UCSD-AML1 (cell line): ENCODE data around the gene THBS3.
A peak's percentile ranks its signal among the peaks of the same experiment; 100 is the strongest.
"Not testable (repeated sequence)": the region's sequence is repeated elsewhere in the genome, so short reads cannot be mapped to it uniquely, and the experiment has no call there.

Experiments
- DNase-seq: peaks from one replicate; lab custom pipeline; 2025; ENCODE audit not compliant: unreplicated experiment; lab: John Stamatoyannopoulos, UW

Gene THBS3

DNA sequence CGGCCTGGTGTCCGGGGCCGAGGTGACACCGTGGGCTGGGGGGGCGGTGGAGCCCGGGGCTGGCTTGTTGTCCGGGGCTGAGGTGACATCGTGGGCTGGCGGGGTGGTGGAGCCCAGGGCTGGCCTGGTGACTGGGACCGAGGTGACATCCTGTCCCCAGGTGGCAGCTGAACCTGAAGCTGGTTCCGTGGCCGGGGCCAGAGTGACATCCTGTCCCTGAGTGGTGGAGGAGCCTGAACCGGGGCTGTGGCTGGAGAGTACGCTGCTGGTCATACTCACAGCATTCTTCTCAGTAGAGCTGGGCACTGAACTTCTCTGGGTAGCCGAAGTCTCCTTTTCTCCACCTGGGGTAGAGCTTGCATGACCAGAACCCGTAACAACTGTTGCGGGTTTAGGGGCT is 15.8 kb downstream of the THBS3 start:
- no peak for DNase-seq

DNA sequence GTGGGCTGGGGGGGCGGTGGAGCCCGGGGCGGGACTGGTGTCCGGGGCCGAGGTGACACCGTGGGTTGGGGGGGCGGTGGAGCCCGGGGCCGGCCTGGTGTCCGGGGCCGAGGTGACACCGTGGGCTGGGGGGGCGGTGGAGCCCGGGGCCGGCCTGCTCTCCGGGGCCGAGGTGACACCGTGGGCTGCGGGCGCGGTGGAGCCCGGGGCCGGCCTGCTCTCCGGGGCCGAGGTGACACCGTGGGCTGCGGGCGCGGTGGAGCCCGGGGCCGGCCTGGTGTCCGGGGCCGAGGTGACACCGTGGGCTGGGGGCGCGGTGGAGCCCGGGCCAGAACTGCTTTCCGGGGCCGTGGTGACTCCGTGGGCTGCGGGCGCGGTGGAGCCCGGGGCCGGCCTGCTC is 17.8 kb downstream of the THBS3 start:
- not testable (repeated sequence) for DNase-seq

DNA sequence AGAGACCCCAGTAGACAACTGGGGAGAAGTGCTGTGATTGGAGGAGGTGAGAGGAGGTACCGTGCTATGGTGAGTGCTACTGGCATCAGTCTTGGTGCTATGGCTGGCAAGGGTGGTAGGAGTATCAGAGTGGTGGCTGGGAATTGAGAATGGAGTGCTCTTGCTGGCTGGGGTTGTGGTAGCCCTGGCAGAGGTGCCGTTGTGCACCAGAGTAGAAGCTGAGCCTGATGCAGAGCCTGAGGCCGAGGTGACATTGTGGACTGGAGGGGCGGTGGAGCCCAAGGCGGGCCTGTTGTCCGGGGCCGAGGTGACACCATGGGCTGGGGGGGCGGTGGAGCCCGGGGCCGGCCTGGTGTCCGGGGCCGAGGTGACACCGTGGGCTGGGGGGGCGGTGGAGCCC is 19.4 kb downstream of the THBS3 start:
- no peak for DNase-seq

DNA sequence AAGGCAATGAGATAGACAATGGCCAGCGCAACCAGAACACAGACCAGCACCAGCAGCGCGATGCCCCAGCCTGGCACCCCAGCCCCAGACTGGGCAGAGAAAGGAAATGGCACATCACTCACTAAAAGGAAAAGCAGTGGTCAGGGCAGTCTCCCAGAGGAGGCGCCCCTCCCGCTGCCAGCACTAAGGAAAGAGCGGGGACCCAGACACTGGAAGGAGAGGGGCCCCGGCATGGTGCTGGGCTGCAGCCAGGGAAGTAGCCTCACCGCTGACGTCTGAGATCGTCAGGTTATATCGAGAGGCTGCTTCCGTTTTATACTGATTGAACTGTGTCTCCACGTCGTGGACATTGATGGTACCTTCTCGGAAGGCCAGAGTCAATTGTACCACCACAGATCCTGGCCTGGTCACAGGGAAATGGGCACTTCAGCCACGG is 20.2 kb downstream of the THBS3 start:
- no peak for DNase-seq

DNA sequence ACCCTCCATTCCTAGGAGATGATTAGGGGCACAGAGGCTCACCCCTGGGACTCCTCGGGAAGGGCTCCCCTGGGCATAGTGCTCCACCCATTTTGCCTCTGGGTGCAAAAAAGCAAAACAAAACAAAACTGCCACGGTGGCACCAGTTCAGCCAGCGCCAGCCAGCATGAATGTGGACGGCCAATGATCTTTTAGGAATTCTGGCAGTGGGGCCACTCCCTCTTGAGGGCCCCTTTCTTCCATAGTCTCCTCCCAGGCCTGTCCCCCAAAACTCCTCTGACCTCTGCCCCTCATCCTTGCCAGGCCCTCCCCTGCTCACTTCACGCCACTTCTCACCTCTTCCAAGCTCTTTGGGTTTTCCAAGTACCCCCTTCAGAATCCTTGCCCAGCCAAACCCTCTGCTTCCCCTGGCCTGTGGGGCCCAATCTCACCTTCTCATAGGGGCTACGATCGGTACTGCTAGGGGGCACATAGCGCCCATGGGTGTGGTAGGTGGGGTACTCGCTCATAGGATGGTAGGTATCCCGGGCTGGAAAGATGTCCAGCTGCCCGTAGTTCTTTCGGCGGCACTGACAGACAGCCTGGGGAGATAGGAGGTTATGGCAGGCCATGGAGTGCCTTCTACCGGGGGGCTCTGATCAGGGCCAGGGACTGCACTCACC is 20.8 kb downstream of the THBS3 start:
- no peak for DNase-seq

DNA sequence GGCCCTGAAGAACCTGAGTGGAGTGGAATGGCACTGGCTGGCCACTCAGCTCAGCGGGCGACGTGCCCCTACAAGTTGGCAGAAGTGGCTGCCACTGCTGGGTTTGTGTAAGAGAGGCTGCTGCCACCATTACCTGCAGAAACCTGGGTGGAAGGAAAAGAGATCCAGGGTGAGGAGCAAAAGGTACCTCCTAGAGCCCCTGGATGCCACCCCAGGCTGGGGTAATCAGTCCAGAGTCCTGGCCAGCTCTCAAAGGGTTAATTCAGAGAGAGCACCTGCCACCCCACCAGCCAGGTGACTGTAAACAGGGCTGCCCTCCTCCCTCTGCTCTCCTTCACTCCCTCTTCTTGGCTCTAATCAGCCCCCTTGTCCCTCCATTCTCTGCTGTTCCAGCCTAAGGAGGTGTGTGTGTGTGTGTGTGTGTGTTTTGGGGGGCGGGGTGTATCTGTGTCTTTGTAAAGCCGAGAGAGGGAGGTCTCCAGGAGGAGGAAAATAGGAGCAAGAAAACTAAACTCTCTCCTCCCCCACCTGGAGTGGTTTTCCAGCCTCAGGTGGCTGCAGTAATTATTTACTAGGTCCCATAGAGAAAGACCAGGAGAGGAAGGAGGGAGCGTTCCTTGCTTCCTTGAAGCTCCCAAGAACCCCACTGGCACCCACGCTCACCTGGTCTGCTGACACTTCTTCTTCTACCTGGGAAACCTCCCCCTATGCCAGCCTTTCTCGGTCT is 21.5 kb downstream of the THBS3 start:
- no peak for DNase-seq

DNA sequence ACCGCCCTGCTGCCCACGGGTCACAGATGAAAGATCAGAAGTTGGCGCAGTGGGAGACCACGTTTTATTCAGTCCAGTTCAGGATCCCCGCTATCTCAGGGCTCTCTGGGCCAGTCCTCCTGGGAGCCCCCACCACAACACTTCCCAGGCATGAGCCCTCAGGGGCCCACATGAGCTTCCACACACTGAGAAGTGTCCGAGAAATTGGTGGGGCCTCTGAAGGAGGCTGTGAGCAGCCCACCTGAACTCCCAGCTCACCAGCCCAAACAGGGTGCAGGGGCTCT is 22.0 kb downstream of the THBS3 start:
- DNase-seq: no peak

DNA sequence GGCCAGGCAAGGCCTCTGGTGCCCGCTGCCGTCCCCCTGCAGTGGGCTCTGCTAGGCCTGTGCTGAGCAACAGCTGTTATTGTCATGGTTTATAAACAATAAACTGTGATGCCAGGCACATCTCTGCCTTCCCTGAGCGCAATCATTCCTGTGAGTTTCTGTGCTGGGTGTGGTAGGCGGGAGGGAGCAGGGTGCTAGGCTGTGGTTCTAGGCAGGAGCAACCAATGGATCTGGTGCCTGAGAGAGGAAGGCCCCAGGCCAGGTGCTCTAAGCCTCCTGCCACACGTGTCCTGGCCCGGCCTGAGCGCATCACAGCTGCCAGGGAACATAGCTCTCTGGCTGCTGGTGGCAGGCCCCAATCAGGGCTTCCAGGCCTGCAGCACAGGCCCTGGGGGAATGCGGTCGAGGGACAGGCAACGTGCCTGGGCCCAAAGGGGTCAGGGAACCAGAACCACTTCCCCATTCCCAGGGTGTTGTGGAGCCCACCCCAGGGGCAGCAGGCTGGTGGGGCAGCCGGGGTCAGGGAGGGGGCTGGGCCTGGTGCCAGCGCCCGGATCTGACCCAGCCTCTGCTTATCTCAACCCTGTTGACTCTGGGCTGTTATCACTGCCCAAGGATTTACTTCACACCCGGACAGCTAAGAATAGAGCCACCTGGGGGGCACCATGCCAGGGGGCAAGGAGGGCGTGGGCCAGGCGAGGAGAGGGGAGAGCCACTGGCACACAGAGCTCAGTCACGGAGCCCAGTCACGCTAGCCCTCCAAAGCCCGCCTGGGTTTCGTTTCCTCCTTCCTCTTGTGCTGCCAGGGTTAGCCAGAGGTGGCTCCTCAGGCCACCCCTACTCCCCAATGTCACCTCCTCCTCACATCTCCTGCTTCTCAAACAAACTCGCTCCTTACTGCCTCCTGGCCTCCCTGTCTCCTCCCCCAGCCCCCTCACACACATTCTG is 22.6 kb downstream of the THBS3 start:
- peak; percentile 33 for DNase-seq

DNA sequence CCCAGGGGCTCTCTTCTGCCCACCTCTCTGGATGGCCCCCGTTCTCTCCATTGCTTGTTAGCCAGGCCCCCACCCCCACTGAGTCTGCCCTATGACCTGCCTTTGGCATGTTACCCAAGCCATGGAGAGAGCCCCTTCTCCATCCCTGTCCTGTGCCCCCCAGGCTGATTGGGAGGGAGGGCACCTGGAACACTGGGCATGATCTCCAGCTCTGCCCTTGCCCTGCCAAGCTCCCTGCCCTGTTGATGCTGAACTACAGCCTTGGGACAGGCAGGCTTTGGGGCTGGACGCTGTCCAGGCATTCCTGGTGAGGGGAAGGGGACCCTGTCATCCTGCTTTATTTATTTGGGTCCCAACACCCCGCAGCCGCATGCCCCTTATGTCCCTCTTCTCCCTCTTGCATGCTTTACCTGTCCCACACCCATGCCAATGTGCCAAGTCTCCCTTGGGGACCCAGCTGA is 23.3 kb downstream of the THBS3 start:
- no peak for DNase-seq

DNA sequence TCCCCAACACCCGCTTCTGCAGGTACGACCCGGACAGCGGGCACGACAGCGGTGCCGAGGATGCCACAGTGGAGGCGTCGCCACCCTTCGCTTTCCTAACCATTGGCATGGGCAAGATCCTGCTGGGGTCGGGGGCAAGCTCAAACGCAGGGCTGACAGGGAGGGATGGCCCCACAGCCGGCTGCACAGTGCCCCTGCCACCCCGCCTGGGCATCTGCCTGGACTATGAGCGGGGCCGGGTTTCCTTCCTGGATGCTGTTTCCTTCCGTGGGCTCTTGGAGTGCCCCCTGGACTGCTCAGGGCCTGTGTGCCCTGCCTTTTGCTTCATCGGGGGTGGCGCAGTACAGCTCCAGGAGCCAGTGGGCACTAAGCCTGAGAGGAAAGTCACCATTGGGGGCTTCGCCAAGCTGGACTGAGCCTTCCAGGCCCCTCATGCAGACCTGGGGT is 23.9 kb downstream of the THBS3 start:
- no peak for DNase-seq

DNA sequence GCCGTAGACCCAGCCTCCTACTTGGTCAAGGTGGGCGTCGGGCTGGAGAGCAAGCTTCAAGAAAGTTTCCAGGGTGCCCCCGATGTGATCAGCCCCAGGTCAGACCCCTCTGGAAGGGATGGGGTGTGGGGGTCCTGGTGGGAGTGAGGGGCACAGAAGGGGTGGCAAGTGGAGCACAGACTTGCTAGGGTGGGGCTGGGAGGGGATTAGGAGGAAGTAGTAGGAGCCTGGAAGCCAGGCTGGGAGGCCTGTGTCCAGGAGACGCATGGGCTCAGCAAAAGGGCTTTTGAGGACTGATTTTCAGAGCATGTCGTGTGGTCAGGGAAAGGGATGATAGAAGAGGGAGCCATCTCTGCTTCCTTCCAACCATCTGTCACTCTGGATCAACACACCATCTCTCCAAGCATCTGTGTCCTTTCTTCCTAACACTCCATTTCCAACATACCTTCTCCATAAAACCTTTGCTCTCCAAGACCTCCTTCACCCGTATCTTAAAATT is 25.6 kb downstream of the THBS3 start:
- no peak for DNase-seq

DNA sequence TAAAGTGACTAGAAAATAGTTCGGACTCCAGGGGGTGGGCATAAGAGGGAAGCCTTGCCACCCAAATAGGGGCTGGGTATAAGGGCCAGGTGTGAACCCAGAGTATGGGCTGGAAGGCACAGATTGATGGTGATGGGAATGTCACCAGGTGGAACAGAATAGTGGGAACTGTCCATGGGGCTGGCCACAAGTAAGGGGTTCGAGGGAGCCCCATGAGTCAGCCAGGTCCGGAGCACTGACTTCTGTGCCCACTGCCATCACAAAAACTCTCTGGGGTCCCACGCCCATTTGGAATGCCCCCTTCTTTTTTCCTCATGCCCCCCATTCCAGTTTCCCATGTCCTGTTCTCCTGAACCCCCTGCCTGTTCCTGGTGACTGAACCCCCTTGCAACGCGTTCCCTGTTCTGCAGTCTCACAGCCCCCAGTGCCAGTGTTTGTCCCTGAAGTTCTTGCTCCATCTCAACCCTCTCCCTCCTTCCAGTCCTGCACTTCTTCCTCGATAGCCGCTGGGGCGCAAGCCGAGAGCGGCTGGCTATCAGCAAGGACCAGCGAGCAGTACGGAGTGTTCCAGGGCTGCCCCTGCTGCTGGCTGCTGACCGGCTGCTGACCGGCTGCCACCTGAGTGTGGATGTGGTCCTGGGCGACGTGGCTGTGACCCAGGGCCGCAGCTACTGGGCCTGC is 26.2 kb downstream of the THBS3 start:
- DNase-seq: no peak

DNA sequence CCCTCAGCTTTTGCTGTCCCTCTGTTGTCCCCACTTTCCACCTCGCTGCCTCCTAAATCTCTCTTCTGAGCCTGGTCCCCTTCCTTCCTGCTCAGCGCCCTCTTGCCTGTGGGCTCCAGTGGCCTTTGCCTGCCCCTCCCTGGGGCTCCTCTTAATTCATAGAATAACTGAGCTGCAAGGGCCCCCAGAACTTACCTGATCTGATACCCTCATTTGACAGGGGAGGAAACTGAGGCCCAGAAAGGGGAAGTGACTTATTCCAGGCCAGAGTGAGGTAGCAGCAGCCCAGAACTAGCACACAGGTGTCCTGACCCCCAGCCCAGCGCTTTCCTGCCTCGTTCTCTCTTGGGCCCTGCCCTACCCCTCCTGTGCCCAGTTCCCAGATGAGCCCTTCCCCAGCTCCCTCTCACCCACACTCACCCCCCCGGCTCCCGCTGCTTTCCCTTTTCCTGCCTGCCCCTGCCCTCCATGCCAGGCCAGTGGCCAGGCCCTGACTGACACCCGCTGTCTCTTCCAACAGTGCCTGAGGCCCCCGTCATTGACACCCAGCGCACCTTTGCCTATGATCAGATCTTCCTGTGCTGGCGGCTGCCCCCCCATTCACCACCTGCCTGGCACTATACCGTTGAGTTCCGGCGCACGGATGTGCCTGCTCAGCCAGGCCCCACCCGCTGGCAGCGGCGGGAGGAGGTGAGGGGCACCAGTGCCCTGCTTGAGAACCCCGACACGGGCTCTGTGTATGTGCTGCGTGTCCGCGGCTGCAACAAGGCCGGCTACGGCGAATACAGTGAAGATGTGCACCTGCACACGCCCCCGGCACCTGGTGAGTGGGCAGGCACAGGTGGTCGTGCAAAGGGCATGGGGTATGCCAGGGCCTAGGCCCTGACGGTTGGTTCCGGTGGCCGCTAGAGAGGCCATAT is 28.3 kb downstream of the THBS3 start:
- no peak for DNase-seq

DNA sequence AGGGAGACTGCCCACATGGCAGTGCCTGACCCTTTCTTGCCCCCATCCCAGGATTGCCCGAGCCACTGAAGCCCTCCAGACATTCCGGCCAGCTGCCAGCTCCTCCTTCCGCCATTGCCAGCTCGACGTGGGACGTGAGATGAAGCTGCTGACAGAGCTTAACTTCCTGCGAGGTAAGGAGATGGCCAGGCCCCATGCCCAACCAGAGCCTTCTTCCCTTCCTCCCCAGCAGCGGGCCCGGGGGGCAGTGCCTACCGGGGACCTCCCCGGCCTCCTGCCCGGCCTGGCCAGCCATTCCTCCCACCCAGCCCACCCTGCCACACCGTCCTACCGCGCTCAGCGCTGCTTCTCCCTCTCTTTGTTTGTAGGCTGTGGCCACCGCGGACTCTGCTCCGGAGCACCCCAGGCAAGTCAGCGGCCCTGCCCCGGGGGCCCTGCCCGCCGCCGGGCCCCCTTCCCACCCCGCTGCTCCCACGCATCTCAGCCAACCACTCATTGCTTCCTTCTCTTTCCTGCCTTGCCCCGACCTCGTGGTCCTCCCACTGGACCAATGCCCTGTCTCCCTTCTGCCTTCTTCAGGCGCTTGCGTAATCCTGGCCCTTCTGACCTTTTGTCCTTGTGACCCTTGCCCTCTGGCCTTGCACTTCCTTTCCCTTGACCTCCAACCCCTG is 29.1 kb downstream of the THBS3 start:
- no peak for DNase-seq

DNA sequence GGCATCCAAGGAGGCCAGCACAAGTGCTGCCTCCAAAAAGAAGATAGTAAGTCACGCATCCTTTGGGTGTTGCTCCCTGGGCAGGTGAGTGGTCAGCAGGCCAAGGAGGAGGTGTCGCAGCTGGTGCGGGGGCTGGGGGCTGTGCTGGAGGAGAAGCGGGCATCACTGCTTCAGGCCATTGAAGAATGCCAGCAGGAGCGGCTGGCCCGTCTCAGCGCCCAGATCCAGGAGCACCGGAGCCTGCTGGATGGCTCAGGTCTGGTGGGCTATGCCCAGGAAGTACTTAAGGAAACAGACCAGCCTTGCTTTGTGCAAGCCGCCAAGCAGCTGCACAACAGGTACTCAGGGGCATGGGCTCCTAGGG is 29.8 kb downstream of the THBS3 start:
- no peak for DNase-seq

DNA sequence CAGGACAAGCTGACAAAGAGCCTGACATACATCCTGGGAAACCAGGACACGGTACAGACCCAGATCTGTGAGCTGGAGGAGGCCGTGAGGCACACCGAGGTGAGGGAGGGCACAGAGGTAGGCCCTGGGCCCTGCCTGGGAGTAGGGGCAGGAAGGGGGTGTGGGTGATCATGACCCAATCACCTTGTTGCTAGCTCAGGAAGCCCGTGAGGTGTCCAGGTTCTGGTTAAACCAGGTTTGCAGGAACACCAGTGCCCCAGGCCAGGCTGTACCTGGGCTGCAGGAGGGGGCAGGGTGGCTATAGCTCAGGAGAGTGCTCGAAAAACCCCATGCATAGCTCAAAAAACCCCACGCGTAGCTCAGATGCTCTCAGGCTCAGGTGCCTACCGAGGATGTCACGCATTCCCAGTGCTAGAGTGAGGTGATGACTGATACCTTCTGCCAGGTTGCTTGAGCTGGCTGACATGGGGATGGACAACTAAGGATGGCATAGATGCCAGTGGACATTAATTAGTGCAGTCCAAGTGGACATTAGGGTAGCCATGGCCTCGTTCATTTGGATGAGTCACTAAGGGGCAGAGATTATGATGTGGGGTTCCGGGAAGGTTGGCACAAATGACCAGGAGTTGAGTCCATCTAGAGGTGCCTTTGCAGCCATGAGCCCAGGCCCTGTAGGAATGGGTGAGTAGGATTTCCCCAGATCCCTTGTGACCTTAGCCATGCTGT is 30.3 kb downstream of the THBS3 start:
- no peak for DNase-seq

DNA sequence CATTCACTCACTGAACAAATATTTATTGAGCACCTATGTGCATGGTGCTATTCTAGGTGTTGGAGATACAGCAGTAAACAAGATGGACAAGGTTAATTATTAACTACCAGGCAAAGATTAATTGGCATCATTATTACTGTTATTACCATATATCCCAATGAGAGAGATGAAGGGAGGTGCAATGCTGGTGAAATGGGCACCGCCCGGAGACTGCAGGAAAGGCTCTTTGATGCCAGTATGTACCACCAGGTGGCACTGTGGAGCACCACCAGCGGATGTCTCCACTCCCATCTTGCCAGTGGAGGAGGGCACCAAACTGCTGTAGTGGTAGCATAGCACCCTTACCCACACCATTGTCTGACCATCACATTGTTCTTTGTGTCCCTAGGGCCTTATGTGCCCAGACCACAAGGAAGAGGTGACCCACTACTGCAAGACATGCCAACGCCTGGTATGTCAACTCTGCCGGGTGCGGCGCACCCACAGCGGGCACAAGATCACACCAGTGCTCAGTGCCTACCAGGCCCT is 31.1 kb downstream of the THBS3 start:
- DNase-seq: peak; percentile 80

DNA sequence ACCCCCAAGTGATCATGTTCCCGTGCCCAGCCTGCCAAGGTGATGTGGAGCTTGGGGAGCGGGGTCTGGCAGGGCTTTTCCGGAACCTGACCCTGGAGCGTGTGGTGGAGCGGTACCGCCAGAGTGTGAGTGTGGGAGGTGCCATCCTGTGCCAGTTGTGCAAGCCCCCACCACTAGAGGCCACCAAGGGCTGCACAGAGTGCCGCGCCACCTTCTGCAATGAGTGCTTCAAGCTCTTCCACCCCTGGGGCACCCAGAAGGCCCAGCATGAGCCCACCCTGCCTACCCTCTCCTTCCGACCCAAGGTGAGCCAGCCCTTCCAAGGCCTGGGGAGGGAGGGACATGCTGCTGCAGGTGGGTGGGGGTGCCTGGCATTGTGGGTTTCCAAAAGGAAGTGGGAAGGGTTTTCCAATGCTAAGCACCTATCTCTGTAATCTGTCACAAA is 31.7 kb downstream of the THBS3 start:
- peak; percentile 49 for DNase-seq
